ENCODE results near the gene TMEM198. TPM values are rescaled to one million over a fixed set of nuclear protein-coding genes. Genes with fewer than 3 reads are reported as not detected.

TMEM198 gene
- total and polyA plus RNA-seq, 9 of the 15 experiments (the other 6 are each of a cell fraction or from before 2014, with no cell fraction given), result 0.03 to 3.8 (median 1.0) TPM

GRCh38 chr2:219521066-219521880 lies 22.6 kb upstream of the TMEM198 start (continued):
- TF ChIP-seq U2AF2 (optimal IDR thresholded peaks at IDR 0.05; ENCODE audit: low read depth, low read length), result no peak
- TF ChIP-seq CSDE1 (IDR thresholded peaks at IDR 0.05), result no peak
- TF ChIP-seq HMGN3 (IDR thresholded peaks at IDR 0.05; ENCODE audit: borderline replicate concordance, extremely low read depth, insufficient read length, low read depth, low read length), result no peak
- TF ChIP-seq ILF3 (IDR thresholded peaks at IDR 0.05; ENCODE audit: borderline replicate concordance), result no peak
- TF ChIP-seq EHMT2 (IDR thresholded peaks at IDR 0.05), result no peak
- TF ChIP-seq ZNF699 (CRISPR knock-in tag; IDR thresholded peaks at IDR 0.05; ENCODE audit: insufficient replicate concordance), result no peak
- TF ChIP-seq ZBTB1 (CRISPR knock-in tag; IDR thresholded peaks at IDR 0.05; ENCODE audit: borderline replicate concordance, low read depth), result no peak
- TF ChIP-seq IRF1 (CRISPR knock-in tag; IDR thresholded peaks at IDR 0.05; ENCODE audit: borderline replicate concordance), result no peak
- TF ChIP-seq PML (IDR thresholded peaks at IDR 0.05; ENCODE audit: low read length), result peak; percentile 43; the same call in 1 of the 2 replicates
- TF ChIP-seq HMBOX1 (IDR thresholded peaks at IDR 0.05), result no peak
- no peak for TF ChIP-seq USF2 (CRISPR knock-in tag; IDR thresholded peaks at IDR 0.05)
- TF ChIP-seq PHTF2 (CRISPR knock-in tag; IDR thresholded peaks at IDR 0.05), result no peak
- TF ChIP-seq ZNF444 (CRISPR knock-in tag; IDR thresholded peaks at IDR 0.05), result no peak
- no peak for TF ChIP-seq NR0B1 (IDR thresholded peaks at IDR 0.05; ENCODE audit: partially characterized antibody)
- no peak for TF ChIP-seq SRF (CRISPR knock-in tag; IDR thresholded peaks at IDR 0.05)
- peak in 1 of 2 experiments; percentile 60; a peak in 3 of 4 replicates for TF ChIP-seq MNT (conservative IDR thresholded peaks at IDR 0.05)
- no peak for TF ChIP-seq ZFPM2 (CRISPR knock-in tag; IDR thresholded peaks at IDR 0.05)
- TF ChIP-seq CC2D1A (IDR thresholded peaks at IDR 0.05), result peak; percentile 70; the same call in 1 of the 2 replicates
- TF ChIP-seq CTCF (IDR thresholded peaks at IDR 0.05 in 2 of 3, conservative IDR thresholded peaks at IDR 0.05 in 1 of 3; ENCODE audit: insufficient read depth in 2 of 3, low read depth in 1 of 3, low read length in 3 of 3), result peak; percentile 76 to 88 (median 79)

All from K562 (cell line).